Measurements from ENCODE around the gene DAG1.

DNA sequence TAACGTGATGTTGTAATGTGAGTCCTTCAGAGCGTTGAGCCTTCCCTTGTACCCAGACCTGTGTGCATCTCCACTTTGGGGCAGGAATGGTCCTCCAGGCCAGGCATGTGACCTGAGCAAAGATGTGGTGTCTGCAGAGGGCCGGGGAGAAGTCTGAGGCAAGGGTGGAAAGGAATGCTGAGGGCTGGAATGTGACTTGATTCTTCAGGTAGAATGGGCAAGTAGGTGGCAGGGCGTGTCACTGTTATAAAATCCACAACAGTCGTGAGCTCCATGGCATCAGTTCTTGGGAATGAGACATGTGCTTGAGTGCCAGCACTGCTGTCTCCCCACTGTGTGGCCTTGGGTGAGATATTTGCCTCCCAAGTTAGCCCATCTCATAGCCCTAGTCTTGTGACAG is 60.2 kb downstream of the DAG1 start:
- TF ChIP-seq CTCF (IDR thresholded peaks at IDR 0.05) (no peak), POLR2A (IDR thresholded peaks at IDR 0.05) (no peak)
